Measurements from ENCODE around the gene WRAP53. TPM values are rescaled to one million over a fixed set of nuclear protein-coding genes. Genes with fewer than 3 reads are reported as not detected.

The WRAP53 gene
- total RNA-seq, 1 donor from 2014 or later, result 4.7 TPM

- H3K4me1 ChIP-seq, result no peaks in the 10 kb centered on the region
- H3K4me3 ChIP-seq, result no peak overlapping the region
- intact Hi-C loops (cut with micrococcal nuclease), result no loop called here
- H3K27me3 ChIP-seq (ENCODE audit: low read depth), result no peaks in the 10 kb centered on the region
- peak; percentile 28 for TF ChIP-seq CTCF (IDR thresholded peaks at IDR 0.05; ENCODE audit: borderline replicate concordance)
- no peak for DNase-seq
- no peak overlapping the region for H3K27ac ChIP-seq (replicated peaks)
- H3K9me3 ChIP-seq (replicated peaks), result peaks cover 10% of the 10 kb centered on the region
- H3K36me3 ChIP-seq, result peaks cover 78% of the 10 kb centered on the region
These were observed 15.0 kb upstream of the WRAP53 start for GRCh38 chr17:7673239-7673638.

GRCh38 chr17:7674934-7675333 is 13.3 kb upstream of the WRAP53 start:
- Histone ChIP-seq H3K4me3 (no peak overlapping the region), H3K9me3 (replicated peaks) (peaks cover 10% of the 10 kb centered on the region), H3K4me1 (no peaks in the 10 kb centered on the region), H3K27me3 (ENCODE audit: low read depth) (no peaks in the 10 kb centered on the region), H3K27ac (replicated peaks) (no peak overlapping the region), H3K36me3 (peaks cover 62% of the 10 kb centered on the region)
- no peak for DNase-seq
- intact Hi-C loops (cut with micrococcal nuclease), result no loop called here
- TF ChIP-seq CTCF (IDR thresholded peaks at IDR 0.05; ENCODE audit: borderline replicate concordance), result no peak

GRCh38 chr17:7676533-7676932 is 11.7 kb upstream of the WRAP53 start:
- Histone ChIP-seq H3K36me3 (peaks cover 46% of the 10 kb centered on the region), H3K27me3 (ENCODE audit: low read depth) (no peaks in the 10 kb centered on the region), H3K4me3 (no peak overlapping the region), H3K27ac (replicated peaks) (no peak overlapping the region), H3K9me3 (replicated peaks) (peaks cover 10% of the 10 kb centered on the region), H3K4me1 (no peaks in the 10 kb centered on the region)
- intact Hi-C loops (cut with micrococcal nuclease), result no loop called here
- DNase-seq, result no peak
- TF ChIP-seq CTCF (IDR thresholded peaks at IDR 0.05; ENCODE audit: borderline replicate concordance), result no peak

- no peak overlapping the region for H3K4me3 ChIP-seq
- no peak for TF ChIP-seq CTCF (IDR thresholded peaks at IDR 0.05; ENCODE audit: borderline replicate concordance)
- no peak for DNase-seq
- H3K27ac ChIP-seq (replicated peaks), result no peak overlapping the region
- intact Hi-C loops (cut with micrococcal nuclease), result no loop called here
- no peaks in the 10 kb centered on the region for H3K27me3 ChIP-seq (ENCODE audit: low read depth)
- H3K36me3 ChIP-seq, result peaks cover 36% of the 10 kb centered on the region
- no peaks in the 10 kb centered on the region for H3K4me1 ChIP-seq
- H3K9me3 ChIP-seq (replicated peaks), result peaks cover 10% of the 10 kb centered on the region
These were observed 10.7 kb upstream of the WRAP53 start for GRCh38 chr17:7677388-7678067.

- H3K9me3 ChIP-seq (replicated peaks), result no peaks in the 10 kb centered on the region
- intact Hi-C loops (cut with micrococcal nuclease), result loop anchor here (5.0 kb wide), 1 partner anchor 53 kb away; the partner anchor contains the start of gene SHBG
- no peaks in the 10 kb centered on the region for H3K36me3 ChIP-seq
- DNase-seq, result no peak
- no peaks in the 10 kb centered on the region for H3K27me3 ChIP-seq (ENCODE audit: low read depth)
- H3K27ac ChIP-seq (replicated peaks), result peak overlapping the region; percentile 99
- peaks cover 53% of the 10 kb centered on the region for H3K4me1 ChIP-seq
- peak overlapping the region; percentile 95 for H3K4me3 ChIP-seq
- no peak for TF ChIP-seq CTCF (IDR thresholded peaks at IDR 0.05; ENCODE audit: borderline replicate concordance)
These were observed 3.3 kb upstream of the WRAP53 start for GRCh38 chr17:7684851-7685532.

Data from left ventricle myocardium inferior (tissue), 1 donor.